ENCODE data around the gene YWHAQ. TPM values are rescaled to one million over a fixed set of nuclear protein-coding genes. Genes with fewer than 3 reads are reported as not detected.

The YWHAQ gene
- total and polyA plus RNA-seq, 4 donors = 175 to 241 (median 204) TPM

- Histone ChIP-seq H3K27me3 (ENCODE audit: control insufficient read depth in 1 of 2, insufficient read depth in 2 of 2, low read length in 1 of 2) (no peaks in the 10 kb centered on the region), H3K4me1 (ENCODE audit: control insufficient read depth in 1 of 2, insufficient read depth in 2 of 2, low read length in 2 of 2) (no peaks in the 10 kb centered on the region), H3K27ac (ENCODE audit: low read depth in 1 of 2, low read length in 2 of 2) (no peak overlapping the region), H3K4me3 (ENCODE audit: low read length in 2 of 2) (no peak overlapping the region), H3K9me3 (ENCODE audit: control insufficient read depth, low read length) (no peaks in the 10 kb centered on the region), H3K36me3 (ENCODE audit: control insufficient read depth in 1 of 2, insufficient read depth in 2 of 2, low read length in 1 of 2) (peaks cover 0 to 1% of the 10 kb centered on the region in 2 donors)
- DNase-seq (no peak), ATAC-seq (ENCODE audit: low FRiP score) (no peak)
- WGBS, 2 donors = 60 to 68% methylated on average over 1 of the region's 1 CpG
- intact Hi-C loops (cut with DNase I) = no loop called here
These were observed 95.6 kb downstream of the YWHAQ start for GRCh38 chr2:9535177-9535576.

Other genes with a start within 250 kb of the YWHAQ start
- 100 to 1,000 TPM; 112 to 121 TPM for gene ITGB1BP1, start 207.5 kb downstream of the YWHAQ start, total RNA-seq
- gene ITGB1BP1, start 207.5 kb downstream of the YWHAQ start, polyA plus RNA-seq = 100 to 1,000 TPM; 151 to 168 TPM
- gene CPSF3, start 207.3 kb downstream of the YWHAQ start, total RNA-seq = 10 to 100 TPM; 16.2 to 20.4 TPM
- 10 to 100 TPM; 12.9 to 13.2 TPM for gene CPSF3, start 207.3 kb downstream of the YWHAQ start, polyA plus RNA-seq
- gene IAH1, start 156.4 kb downstream of the YWHAQ start, total RNA-seq = 10 to 100 TPM; 45.6 to 52.2 TPM
- gene IAH1, start 156.4 kb downstream of the YWHAQ start, polyA plus RNA-seq = 10 to 100 TPM; 64.9 to 72.9 TPM
- 10 to 100 TPM; 42.7 to 47.0 TPM for gene ADAM17, start 75.2 kb downstream of the YWHAQ start, total RNA-seq
- 10 to 100 TPM in 1 of 2 donors, 1 to 10 TPM in 1; 5.4 to 10.9 TPM for gene ADAM17, start 75.2 kb downstream of the YWHAQ start, polyA plus RNA-seq
- 10 to 100 TPM; 18.1 to 21.9 TPM for gene TAF1B, start 212.5 kb upstream of the YWHAQ start, total RNA-seq
- 1 to 10 TPM; 2.8 to 7.5 TPM for gene TAF1B, start 212.5 kb upstream of the YWHAQ start, polyA plus RNA-seq

Measured in aorta (tissue), 5 donors.